Daoy (cell line): ENCODE measurements around the gene OR52R1. TPM values are rescaled to one million over a fixed set of nuclear protein-coding genes. Genes with fewer than 3 reads are reported as not detected.

Source experiments
- total RNA-seq: library from RNA; depleted of rRNA; stranded (reverse); fragments of >200 nt; shearing (Covaris generic); gene quantifications from 2 replicates; pipeline ENCODE4 v1.2.3, GENCODE V29; 2014; rRNA removed

The OR52R1 gene
- total RNA-seq, 1 experiment from 2014 or later = not detected

Other genes with a start within 250 kb of the OR52R1 start
- gene OR52I2, start 222.6 kb downstream of the OR52R1 start, total RNA-seq = not detected in 2 replicates
- gene OR52I1, start 210.3 kb downstream of the OR52R1 start, total RNA-seq = not detected in 2 replicates
- gene TRIM68, start 196.1 kb downstream of the OR52R1 start, total RNA-seq = 5.4 and 9.6 TPM in 2 replicates
- not detected in 2 replicates for gene OR51D1, start 166.9 kb downstream of the OR52R1 start, total RNA-seq
- not detected in 2 replicates for gene OR51E1, start 160.4 kb downstream of the OR52R1 start, total RNA-seq
- gene OR51E2, start 106.5 kb downstream of the OR52R1 start, total RNA-seq = 0.06 TPM in 1 of 2 replicates, not detected in the other
- not detected in 2 replicates for gene MMP26, start 99.6 kb downstream of the OR52R1 start, total RNA-seq
- not detected in 2 replicates for gene OR51F1, start 34.4 kb downstream of the OR52R1 start, total RNA-seq
- gene OR51F2, start 16.9 kb upstream of the OR52R1 start, total RNA-seq = not detected in 2 replicates
- gene OR51S1, start 44.8 kb upstream of the OR52R1 start, total RNA-seq = not detected in 2 replicates
- not detected in 2 replicates for gene OR51T1, start 77.5 kb upstream of the OR52R1 start, total RNA-seq
- gene OR51A7, start 99.4 kb upstream of the OR52R1 start, total RNA-seq = not detected in 2 replicates
- gene OR51G2, start 115.0 kb upstream of the OR52R1 start, total RNA-seq = not detected in 2 replicates
- not detected in 2 replicates for gene OR51G1, start 120.0 kb upstream of the OR52R1 start, total RNA-seq
- not detected in 2 replicates for gene OR51A4, start 143.2 kb upstream of the OR52R1 start, total RNA-seq
- not detected in 2 replicates for gene OR51A2, start 151.3 kb upstream of the OR52R1 start, total RNA-seq
- gene OR51L1, start 190.5 kb upstream of the OR52R1 start, total RNA-seq = not detected in 2 replicates
- not detected in 2 replicates for gene OR52J3, start 242.1 kb upstream of the OR52R1 start, total RNA-seq